ENCODE data around the gene FXR2.
A peak's percentile ranks its signal among the peaks of the same experiment; 100 is the strongest.
"Not testable (repeated sequence)": the region's sequence is repeated elsewhere in the genome, so short reads cannot be mapped to it uniquely, and the experiment has no call there.

Gene FXR2

DNA sequence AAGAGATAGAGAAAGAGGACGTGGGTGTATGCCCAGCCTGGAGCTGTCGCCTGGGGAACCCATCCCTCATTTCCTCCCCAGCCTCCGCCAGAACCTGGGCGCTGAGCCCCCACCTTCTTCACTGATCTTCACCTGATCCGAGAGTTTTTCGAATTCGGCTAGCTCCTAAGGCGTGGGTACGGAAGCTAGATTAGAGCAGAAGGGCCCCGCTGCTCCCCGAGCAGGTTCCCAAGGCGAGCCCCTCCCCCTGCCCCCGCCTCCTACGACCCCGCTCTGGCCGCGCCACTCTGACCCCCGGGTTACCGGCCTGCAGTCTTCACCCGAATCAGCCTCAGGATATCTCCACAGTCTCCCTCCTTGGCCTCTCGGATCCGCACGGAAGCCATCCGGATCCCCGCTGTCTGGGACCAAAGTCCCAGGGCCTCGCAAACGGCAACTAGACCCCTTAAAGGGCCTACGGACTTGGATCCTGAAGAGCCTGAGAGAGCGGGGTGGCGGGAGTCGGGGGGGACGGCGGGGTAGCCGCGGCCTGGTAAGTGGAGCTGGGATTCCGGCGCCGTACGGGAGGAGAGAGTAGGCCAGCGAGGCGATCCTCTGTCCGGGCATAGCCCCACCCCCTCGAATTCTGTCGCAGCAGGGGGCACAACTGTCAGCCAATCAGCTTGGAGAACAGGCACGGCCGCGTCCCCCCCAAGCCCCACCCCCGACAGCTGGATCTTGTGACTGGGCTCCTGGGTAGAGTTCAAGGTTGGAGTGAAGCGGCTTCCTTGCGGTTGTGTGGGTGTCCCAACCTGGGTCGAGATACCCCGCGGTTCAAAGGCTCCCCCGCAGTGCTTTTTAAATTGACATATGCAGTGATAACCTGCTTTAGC is 12.8 kb upstream of the FXR2 start, which contains the start of gene SAT2:
SAT2 (minus strand) TSS at position 572 of the 872 bp plus-strand sequence; CDS start at position 386, 186 bp downstream.
- peak; percentile 99 for DNase-seq (ENCODE audit: low spot score)

DNA sequence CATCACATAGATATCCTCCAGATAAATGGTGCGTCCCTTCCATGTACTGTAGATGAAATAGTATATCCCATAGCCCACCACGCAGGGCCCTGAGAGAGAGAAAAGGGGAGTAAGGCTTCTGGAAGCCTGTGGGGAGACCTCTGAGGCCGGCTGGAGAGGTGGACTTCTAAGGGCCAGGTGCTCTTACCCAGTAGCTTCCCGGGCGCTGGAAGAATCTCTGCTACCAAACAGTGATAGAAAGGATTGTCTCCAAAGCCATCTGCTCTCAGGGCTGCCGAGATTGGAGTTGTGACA is 12.2 kb upstream of the FXR2 start:
- DNase-seq (ENCODE audit: low spot score) = no peak

DNA sequence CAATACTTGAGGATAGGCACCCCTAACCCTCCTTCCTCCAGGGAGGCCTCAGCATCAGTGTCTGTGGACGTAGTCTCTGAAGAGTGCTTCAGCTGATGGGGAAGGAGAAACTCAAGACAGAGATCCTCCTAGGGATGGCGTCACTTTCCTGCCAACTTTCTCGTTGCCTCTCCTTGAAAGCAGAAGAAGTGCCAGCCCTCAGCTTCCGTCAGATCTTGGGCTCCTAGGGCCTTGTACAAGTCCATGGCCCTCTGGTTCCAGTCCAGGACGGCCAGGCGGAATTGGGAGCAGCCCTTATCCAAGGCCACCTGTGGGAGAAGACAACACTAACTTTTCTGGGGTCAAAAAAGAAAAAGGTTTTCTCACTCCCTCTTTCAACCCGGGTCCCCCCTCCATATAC is 11.6 kb upstream of the FXR2 start:
- no peak for DNase-seq (ENCODE audit: low spot score)

DNA sequence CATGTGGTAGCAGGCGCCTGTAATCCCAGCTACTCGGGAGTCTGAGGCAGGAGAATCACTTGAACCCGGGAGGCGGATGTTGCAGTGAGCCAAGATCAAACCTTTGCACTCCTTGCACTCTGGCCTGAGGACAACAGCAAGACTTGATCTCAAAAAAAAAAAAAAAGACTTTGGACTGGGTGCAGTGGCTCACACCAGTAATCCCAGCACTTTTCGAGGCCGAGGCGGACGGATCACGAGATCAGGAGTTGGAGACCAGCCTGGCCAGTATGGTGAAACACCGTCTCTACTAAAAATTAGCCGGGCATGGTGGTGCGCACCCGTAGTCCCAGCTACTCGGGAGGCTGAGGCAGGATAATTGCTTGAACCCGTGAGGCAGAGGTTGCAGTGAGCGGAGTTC is 11.1 kb upstream of the FXR2 start:
- DNase-seq (ENCODE audit: low spot score) = not testable (repeated sequence)

DNA sequence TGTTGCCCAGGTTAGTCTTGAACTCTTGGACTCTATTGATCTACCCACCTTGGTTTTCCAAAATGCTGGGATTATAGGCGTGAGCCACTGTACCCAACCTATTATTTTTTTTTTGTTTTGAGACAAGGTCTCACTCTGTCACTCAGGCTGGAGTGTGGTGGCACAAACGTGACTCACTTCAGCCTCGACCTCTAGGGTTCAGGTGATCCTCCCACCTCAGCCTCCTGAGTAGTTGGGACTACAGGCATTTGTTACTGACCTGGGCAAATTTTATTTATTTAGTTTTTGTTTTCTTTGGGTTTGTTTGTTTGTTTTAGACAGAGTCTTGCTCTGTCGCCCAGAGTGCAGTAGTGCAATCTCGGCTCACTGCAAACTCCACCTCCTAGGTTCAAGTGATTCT is 9.0 kb upstream of the FXR2 start:
- no peak for DNase-seq (ENCODE audit: low spot score)

DNA sequence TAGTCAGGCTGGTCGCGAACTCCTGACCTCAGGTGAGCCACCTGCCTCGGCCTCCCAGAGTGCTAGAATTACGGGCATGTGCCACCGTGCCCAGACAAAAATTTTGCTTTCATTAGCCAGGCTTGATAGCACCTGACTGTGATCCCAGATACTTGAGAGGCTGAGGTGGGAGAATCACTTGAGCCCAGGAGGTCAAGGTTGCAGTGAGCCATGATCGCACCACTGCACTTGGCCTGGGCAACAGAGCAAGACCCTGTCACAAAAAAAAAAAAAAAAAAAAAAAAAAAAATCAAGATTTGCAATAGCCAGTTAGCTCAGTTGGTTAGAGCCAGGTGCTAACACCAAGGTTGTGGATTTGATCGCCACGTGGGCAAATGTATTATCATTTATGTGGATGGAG is 6.1 kb upstream of the FXR2 start:
- no peak for DNase-seq (ENCODE audit: low spot score)

DNA sequence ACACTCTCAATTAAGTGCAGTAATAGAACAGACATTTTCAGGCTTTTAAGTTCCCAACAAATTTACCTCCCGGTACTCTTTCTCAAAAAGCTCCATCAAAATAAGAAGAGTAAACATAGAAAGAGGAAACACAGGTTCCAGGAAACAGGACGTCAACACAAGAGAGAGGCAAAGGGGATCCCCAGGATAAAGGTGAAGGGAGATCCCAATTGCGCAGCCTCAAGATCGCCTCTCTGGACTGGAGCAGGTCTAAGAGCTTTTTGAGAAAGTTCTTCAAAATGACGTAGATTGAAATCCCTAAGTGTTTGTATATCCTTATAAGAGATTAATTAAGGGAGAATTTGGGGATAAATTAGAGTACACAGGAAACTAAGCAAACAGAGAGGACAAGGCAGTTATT is 3.9 kb upstream of the FXR2 start:
- no peak for DNase-seq (ENCODE audit: low spot score)

DNA sequence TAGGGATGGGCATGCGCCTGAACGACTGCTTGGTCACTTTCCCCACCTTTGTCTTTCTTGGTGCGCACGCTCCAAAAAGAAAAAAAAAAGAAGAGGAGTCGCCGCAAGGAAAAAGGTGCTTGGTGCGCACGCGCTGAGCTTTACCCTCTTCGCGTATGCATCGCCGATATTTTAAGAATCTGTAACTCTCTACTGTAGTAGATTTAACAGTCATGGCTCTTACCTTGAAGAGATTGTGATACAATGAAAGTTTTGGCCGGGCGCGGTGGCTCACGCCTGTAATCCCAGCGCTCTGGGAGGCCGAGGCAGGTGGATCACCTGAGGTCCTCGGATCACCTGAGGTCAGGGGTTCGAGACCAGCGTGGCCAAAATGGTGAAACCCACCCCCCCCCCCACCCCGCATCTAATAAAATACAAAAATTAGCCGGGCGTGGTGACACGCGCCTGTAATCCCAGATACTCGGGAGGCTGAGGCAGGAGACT is 609 bp upstream of the FXR2 start:
- no peak for DNase-seq (ENCODE audit: low spot score)

DNA sequence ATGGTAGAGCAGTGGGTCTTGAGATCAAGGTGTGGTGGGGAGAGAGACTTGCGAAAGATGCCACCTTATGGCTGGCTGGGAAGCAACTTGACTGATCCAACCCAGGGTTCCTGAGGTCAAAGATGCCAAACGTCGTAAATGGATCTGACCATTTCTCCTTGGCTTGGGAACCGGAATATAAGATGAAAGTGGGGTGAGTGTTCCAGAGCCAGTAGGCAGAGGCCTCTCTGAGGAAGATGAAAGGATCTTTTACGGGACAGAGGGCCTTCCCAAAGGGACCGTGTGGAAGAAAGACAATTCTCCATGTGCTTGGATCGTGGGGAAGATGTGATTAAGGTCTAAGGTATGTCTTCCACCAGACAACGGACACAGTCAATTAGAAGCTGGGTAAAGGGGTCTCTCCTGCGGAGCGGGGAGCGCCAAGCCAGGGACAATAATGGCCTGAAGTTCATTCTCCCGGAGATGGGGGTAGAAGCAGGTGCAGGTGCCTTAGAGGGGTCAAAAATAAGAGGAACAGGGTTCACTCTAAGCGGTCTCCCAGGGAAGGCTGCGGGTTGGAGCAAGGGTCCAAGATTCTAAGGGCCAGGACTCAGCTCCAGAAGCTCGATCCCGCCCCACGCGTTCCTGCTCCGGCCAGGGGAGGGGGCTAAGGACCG is 800 bp downstream of the FXR2 start:
- no peak for DNase-seq (ENCODE audit: low spot score)

DNA sequence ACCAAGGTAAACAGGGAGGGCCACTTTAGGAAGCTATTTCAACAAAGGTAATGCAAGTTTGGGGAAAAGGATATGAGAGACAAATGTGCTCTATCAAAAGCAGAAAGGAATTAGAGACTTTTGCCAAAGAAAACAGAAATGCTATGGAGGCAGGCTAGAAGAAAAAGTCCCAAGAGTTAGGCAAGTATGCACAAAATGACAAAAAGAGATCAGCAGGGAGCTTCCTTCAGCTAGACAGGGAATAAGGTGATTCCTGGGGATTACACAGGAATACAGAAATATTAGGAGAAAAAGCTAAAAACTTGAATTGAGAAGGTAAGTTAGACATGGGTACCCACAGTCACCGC is 2.4 kb downstream of the FXR2 start:
- no peak for DNase-seq (ENCODE audit: low spot score)

DNA sequence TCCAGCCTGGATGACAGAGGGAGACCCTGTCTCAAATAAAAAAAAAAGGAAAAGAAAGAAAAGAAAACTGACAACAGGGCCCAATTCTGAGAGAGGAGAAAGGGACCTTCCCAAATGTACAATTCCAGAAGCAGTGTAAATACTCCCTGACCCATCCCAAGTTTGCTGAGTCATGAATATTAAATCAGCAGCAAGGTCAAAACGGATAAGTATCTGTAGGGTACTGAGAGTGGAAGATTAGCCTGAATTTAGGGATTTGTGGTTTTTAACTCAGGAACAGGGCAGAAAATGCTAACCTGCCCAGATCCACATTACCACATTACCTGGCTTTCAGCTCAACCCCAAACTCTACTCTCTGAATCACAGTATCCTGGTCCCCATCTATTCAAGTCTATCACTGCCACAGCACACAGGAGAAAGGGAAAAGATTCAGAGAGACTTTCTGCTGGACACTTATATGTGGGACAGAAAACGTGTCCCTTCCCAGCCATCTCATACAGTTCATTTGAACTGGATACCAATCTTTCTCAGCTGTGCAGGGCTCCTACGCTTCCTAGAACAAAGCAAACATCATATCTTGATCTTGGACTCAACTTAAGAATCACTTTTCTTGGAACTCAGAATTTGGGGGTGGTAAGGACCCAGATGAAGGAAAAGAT is 2.9 kb downstream of the FXR2 start:
- DNase-seq (ENCODE audit: low spot score) = no peak

DNA sequence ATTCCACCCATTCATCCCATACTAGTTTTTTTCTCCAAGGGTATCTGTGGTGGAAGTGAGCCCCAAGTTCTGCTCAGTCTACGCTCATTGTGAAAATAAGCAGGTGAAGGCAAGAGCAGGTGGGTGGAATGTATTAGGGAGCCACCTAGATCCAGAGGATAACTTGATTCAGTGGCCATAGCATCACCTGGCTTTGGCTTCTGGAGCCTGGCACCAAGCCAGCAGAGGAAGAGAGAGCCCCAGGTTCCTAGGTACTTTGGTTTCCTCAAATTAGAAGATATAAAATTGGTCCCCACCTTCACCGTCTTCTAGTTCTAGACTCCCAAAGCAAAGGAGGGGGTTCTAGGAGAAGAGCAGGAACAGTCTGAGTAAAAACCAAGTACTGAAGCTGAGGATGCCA is 4.1 kb downstream of the FXR2 start:
- DNase-seq (ENCODE audit: low spot score) = no peak

DNA sequence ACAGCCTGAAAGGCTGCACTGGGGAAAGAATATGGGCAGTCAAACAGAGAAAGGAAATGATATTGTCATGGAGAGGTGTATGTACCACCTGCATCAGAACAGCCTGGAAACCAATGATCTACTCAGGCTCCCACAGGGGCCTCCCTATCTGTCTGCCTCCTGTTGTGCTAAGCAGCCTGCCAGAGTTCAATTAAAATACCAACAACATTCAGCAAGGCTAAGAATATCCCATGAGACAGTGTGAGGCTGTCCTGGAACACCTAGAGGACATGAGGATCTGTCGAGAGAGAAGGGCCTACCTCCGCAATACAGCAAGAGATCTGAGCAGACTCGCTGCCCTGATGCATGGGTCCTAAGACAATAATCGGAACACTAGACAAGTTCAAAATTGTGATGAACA is 8.4 kb downstream of the FXR2 start:
- no peak for DNase-seq (ENCODE audit: low spot score)

DNA sequence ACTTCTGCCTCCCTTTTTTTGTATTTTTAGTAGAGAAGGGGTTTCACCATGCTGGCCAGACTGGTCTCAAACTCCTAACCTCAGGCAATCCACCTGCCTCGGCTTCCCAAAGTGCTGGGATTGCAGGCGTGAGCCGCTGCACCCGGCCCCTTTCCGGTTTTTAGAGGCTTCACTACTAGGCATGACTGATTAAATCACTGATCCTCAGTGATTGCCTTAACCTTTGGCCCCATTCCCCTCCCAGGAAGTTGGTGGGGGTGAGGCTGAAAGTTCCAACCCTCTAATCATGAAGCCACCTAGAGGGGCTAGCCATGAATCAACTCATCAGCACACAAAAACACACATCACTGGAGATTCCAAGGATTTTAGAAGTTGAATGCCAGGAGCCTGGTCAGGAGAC is 17.1 kb downstream of the FXR2 start:
- DNase-seq (ENCODE audit: low spot score) = not testable (repeated sequence)

DNA sequence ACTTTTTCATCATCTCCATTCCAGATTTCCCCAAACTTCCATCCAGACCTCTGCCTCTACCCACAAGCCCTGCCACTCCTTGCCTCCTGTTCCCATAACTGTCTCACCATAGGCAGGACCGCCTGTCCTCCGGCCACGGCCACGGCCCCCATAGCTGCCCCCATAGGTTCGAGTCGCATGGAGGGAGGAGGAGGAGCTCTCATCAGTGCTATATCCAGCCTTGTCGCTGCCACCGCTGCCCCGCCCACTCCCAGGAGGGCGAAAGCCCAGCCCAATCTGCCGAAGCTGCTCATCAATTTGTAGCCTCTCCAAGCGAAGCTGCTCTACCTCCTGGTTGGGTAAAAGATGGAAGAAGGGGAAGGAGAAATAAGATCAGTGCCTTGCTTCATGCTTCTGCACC is 21.4 kb downstream of the FXR2 start:
- DNase-seq (ENCODE audit: low spot score) = no peak

DNA sequence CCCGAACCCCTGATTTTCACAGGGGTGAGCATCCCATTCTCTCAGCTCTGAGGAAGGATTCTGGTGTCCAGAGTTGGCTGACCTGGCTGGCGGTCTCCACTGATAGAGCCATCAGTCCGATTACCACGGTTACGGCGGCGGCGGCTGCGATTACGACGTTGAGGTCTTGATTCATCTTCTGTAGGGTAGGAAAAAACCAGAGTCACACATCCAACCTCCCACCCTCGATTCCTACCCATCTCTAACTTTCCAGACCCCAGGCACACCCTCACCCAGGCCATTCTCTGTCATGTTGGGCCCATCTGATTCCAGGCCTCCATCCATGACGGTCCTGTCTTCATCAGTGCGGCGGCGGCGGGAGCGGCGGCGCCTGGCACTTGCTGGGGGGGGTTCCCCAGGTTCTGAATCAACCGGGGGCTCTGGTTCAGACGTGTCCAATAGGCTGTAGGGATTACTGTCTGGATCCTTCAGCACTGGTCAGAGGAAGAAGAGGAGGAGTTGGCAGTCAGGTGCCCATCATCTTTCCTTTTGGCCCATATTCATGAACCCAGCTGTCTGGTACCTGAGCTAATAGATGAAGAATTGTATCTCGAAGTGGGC is 22.2 kb downstream of the FXR2 start:
- no peak for DNase-seq (ENCODE audit: low spot score)

DNA sequence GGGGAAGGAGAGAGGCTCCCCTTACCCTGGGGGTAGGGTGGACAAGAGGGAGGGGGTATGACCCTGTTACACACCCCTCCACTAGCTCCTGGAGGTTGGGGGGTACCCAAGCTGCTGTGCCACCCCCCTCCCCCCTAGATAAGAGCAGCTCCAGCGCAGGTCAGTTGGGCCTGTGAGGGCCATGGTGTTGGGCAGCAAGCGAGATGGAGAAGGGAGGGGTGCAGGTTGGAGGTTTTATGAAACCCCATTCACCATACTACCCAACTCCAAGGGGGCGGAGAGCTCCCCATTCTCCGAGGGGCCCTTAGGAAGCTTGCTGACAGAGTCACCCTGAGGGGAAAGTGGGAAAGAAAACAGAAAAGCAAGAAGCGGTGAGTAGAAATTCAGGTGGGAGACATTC is 23.1 kb downstream of the FXR2 start:
- DNase-seq (ENCODE audit: low spot score) = no peak

DNA sequence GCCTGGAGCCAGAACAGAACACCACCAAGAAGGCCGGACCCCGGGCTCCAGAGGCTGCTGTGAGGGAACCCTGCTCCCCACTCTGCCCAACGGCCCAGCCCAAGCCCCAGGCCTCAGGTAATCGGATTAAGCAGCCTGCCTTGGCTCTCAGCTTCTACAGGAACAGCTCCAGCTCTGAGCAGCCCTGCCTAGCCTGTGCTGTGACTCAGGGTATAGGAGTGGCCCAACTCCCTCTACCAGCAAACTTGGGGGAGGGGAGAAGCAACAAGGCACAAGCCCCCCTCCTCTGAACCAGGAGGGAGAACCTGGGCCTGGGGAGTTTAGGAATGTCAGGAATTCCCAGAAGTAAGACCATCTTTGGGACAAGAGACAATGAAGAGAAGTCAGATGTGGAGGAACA is 24.0 kb downstream of the FXR2 start:
- no peak for DNase-seq (ENCODE audit: low spot score)

DNA sequence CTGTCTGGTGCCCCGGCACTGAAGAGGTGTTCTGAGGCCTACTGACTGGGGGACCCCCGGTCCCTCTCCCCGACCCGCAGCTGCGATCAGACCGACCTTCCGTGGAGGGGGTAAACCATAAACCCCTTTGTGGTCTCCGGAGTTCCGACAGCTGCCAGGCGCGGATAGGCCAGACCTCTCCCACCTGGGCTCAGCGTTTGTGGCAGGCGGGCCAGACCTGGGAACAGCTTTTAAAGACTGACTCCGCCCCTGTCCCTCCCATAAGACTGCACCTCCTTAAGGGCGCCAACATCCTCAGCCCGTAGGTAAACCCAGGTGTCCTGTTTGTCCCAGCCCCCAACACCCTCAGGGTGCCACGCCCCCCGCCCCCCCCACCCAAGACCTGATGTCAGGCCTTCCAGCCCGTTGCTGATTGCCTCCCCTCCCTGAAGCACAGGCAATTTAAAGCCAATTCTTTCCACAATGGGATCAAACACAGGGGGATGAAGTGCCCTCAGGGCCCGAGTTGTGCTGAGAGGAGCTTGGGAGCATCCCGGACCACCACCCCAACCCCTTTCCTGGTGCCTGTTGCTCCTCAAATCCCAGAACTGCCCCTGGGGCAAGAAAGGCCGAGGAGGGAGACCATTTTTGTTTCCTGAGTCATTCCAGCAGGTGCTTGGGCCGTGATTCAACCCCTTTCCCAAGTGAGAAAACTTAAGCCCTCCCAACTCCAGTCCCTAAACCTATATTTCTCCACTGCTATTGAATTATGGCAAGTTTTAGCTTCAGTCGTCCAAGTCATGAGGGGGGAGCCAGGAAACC is 24.6 kb downstream of the FXR2 start, which contains the start of gene SOX15:
SOX15 (minus strand) TSS at position 204 of the 801 bp plus-strand sequence. CDS start 418 bp downstream, outside the sequence.
- no peak for DNase-seq (ENCODE audit: low spot score)

DNA sequence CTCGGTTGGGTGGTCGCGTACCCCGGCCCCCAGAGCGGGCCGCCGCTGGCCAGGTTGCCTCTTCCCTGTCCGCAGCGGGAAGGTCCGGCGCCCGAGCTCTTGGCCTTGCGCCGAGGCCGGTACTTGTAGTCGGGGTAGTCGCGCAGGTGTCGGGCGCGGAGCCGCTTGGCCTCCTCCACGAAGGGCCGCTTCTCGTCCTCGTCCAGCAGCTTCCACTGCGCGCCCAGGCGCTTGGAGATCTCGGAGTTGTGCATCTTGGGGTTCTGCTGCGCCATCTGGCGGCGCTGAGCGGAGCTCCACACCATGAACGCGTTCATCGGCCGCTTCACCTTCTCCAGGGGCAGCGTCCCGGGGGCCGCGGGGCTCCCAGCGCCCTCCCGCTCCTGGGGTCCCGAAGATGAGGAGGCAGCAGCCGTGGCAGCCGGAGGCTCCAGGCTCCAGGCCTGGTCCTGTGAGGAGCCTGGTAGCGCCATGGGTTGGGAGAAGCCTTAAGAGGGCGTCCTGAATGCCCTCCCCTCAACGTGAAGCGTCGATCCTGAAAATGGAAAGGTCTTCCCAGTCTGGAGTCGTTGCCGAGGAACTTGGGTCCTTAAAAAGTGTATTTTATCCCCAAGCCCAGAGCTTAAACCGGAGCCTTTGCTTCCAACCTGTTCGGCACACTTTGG is 25.4 kb downstream of the FXR2 start:
- peak; percentile 80 for DNase-seq (ENCODE audit: low spot score)

DNA sequence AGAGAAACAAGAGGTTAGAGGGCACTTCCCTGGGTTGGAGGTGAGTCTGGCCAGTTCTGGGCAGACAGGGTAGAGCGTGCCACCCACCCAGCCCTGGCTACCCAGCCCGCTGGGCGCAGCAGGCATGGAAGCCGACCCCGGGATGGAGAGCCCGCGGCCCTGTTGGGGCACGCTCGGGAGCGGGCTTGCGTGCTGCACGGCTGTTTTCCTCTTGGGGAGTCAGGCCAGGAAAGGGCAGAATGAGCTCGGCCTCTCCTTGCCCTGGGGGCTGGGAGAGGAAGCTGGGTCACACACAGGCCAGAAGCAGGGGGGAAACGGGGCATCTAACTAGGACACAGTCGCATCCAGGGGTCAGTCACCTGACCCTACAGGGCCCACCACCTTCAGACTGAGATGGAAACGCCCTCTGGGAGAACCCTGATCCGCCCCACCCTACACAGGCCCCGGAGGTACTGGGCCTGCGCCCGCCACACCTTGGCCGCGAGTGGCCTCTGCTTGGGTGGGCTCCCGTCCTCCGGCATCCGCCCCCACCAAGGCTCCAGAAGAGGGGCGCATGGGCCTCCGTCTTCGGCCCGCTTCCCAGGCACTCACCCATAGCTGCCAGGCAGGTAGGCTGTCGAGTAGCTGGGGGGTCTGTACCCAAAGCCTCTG is 26.0 kb downstream of the FXR2 start:
- DNase-seq (ENCODE audit: low spot score) = no peak
